A673 (cell line): Measurements from ENCODE around the gene PRRT1. TPM values are rescaled to one million over a fixed set of nuclear protein-coding genes. Genes with fewer than 3 reads are reported as not detected.

Source experiments
- BruUV-seq: library from RNA; stranded (reverse); fragments of 400-500 nt; replicated peaks from 2 replicates; lab custom pipeline; 2021; lab: Mats Ljungman, UMichigan
- CTCF ChIA-PET: fragments of 300-600 bp; sonication (Branson Sonifier 250); formaldehyde crosslinking; loops from one replicate; lab custom pipeline; 2022; ENCODE audit warnings: antibody characterized with exemption; lab: Charles Lee
- POLR2A ChIA-PET: fragments of 300-600 bp; sonication (Branson Sonifier 250); formaldehyde crosslinking; loops from one replicate; lab custom pipeline; 2022; ENCODE audit warnings: antibody characterized with exemption; ENCODE audit not compliant: low non-redundant PET; lab: Charles Lee
- DNase-seq: peaks from one replicate; pipeline ENCODE4 v3.0.0-alpha.2; 2015; ENCODE audit warnings: low spot score
- H3K27ac ChIP-seq: fragments of 200-600 bp; sonication (generic); 2 replicates; pipeline ENCODE4 v1.5.1; 2016; ENCODE audit warnings: mixed run types, low read depth, mild to moderate bottlenecking, mixed read lengths, antibody characterized with exemption, low read length; ENCODE audit not compliant: poor library complexity, severe bottlenecking
- H3K27me3 ChIP-seq: fragments of 200-600 bp; sonication (generic); replicated peaks from 2 replicates; pipeline ENCODE4 v1.6.1; 2017; ENCODE audit warnings: mixed run types, low read depth, mild to moderate bottlenecking, mixed read lengths, antibody characterized with exemption, low read length; ENCODE audit not compliant: insufficient read depth, poor library complexity
- H3K36me3 ChIP-seq: fragments of 200-600 bp; sonication (generic); 2 replicates; pipeline ENCODE4 v1.6.1; 2016; ENCODE audit warnings: mixed run types, mild to moderate bottlenecking, mixed read lengths, antibody characterized with exemption, low read length; ENCODE audit not compliant: insufficient read depth, poor library complexity, severe bottlenecking
- H3K4me1 ChIP-seq: fragments of 200-600 bp; sonication (generic); 2 replicates; pipeline ENCODE4 v1.6.1; 2017; ENCODE audit warnings: mixed run types, mild to moderate bottlenecking, mixed read lengths, antibody characterized with exemption, low read length; ENCODE audit not compliant: insufficient read depth, poor library complexity, severe bottlenecking
- H3K4me3 ChIP-seq: fragments of 200-600 bp; sonication (generic); 2 replicates; pipeline ENCODE4 v1.5.1; 2016; ENCODE audit warnings: low read depth, mixed run types, mild to moderate bottlenecking, mixed read lengths, low read length; ENCODE audit not compliant: poor library complexity, severe bottlenecking
- H3K9me3 ChIP-seq: fragments of 200-600 bp; sonication (generic); 2 replicates; pipeline ENCODE4 v1.6.1; 2016; ENCODE audit warnings: mixed run types, low read depth, mild to moderate bottlenecking, mixed read lengths, antibody characterized with exemption, low read length; ENCODE audit not compliant: poor library complexity, severe bottlenecking
- CTCF ChIP-seq: fragments of 300-800, 200-600 bp; sonication (generic); conservative IDR thresholded peaks from 2 replicates; pipeline ENCODE4 v1.5.1; 2017; ENCODE audit warnings: low read depth, mild to moderate bottlenecking, antibody characterized with exemption, low read length, moderate library complexity, mixed read lengths
- EZH2 ChIP-seq: fragments of 200-600 bp; sonication (generic); IDR thresholded peaks from 2 replicates; pipeline ENCODE4 v1.6.1; 2017; ENCODE audit warnings: borderline replicate concordance, low read depth, mild to moderate bottlenecking, mixed read lengths, antibody characterized with exemption, low read length; ENCODE audit not compliant: poor library complexity, severe bottlenecking
- intact Hi-C: fragments of 100-400 bp; cut with micrococcal nuclease; formaldehyde crosslinking; loops from one replicate; pipeline ENCODE4 v1.10.0; 2022; ENCODE audit not compliant: unreplicated experiment
- total RNA-seq: library from RNA; stranded (reverse); gene quantifications from 2 replicates; pipeline ENCODE4 v1.2.3, GENCODE V29; 2021

The PRRT1 gene
- total RNA-seq, 1 experiment from 2014 or later: 4.5 TPM

- Histone ChIP-seq H3K27ac (no peak overlapping the region), H3K4me3 (no peak overlapping the region), H3K36me3 (peaks cover 29% of the 10 kb centered on the region), H3K27me3 (no peaks in the 10 kb centered on the region), H3K4me1 (peaks cover 10% of the 10 kb centered on the region), H3K9me3 (no peaks in the 10 kb centered on the region)
- intact Hi-C loops: no loop called here
- TF ChIP-seq CTCF (no peak), EZH2 (no peak)
- ChIA-PET CTCF (no interaction called here), POLR2A (no interaction called here)
- no peak for DNase-seq
- BruUV-seq: no TSS peak
Measured at GRCh38 chr6:32158052-32158451, 6.3 kb upstream of the PRRT1 start.

GRCh38 chr6:32156891-32157290 is 5.2 kb upstream of the PRRT1 start:
- DNase-seq: no peak
- no peak overlapping the region for H3K4me3 ChIP-seq
- ChIA-PET CTCF (no interaction called here), POLR2A (no interaction called here)
- H3K9me3 ChIP-seq: no peaks in the 10 kb centered on the region
- BruUV-seq: no TSS peak
- no peak overlapping the region for H3K27ac ChIP-seq
- peaks cover 21% of the 10 kb centered on the region for H3K4me1 ChIP-seq
- peaks cover 29% of the 10 kb centered on the region for H3K36me3 ChIP-seq
- H3K27me3 ChIP-seq: no peaks in the 10 kb centered on the region
- TF ChIP-seq EZH2 (no peak), CTCF (no peak)
- intact Hi-C loops: no loop called here

- TSS peak; percentile 55 for BruUV-seq
- no peak for TF ChIP-seq EZH2
- peak; percentile 55 for TF ChIP-seq CTCF
- Histone ChIP-seq H3K36me3 (peaks cover 29% of the 10 kb centered on the region), H3K9me3 (no peaks in the 10 kb centered on the region), H3K27ac (peak overlapping the region; percentile 90), H3K4me1 (peaks cover 24% of the 10 kb centered on the region), H3K4me3 (peak overlapping the region; percentile 75), H3K27me3 (no peaks in the 10 kb centered on the region)
- DNase-seq: peak; percentile 60
- intact Hi-C loops: no loop called here
- ChIA-PET CTCF (no interaction called here), POLR2A (no interaction called here)
Measured at GRCh38 chr6:32154514-32155161, 2.9 kb upstream of the PRRT1 start.
